GM12878 (cell line): ENCODE results near the gene PRKAB2. TPM values are rescaled to one million over a fixed set of nuclear protein-coding genes. Genes with fewer than 3 reads are reported as not detected.
A peak's percentile ranks its signal among the peaks of the same experiment; 100 is the strongest.

ENCODE experiments used
- BCL3 ChIP-seq: IDR thresholded peaks from 2 replicates; pipeline ENCODE4 v1.6.1; 2011; ENCODE audit warnings: borderline replicate concordance, low read depth, mild to moderate bottlenecking, moderate library complexity, low read length; ENCODE audit not compliant: insufficient read depth, poor library complexity, severe bottlenecking
- BMI1 ChIP-seq: fragments of 450-650 bp; IDR thresholded peaks from 2 replicates; pipeline ENCODE4 v1.6.1; 2016; ENCODE audit warnings: mild to moderate bottlenecking, moderate library complexity, borderline replicate concordance
- CHD4 ChIP-seq: fragments of 200-600 bp; sonication (generic); IDR thresholded peaks from 2 replicates; pipeline ENCODE4 v1.6.1; 2016; ENCODE audit warnings: mild to moderate bottlenecking
- EED ChIP-seq: sonication (generic); IDR thresholded peaks from 2 replicates; pipeline ENCODE4 v1.6.1; 2016; ENCODE audit warnings: antibody characterized with exemption, low read depth
- HCFC1 ChIP-seq: fragments of 150-350 bp; IDR thresholded peaks from 2 replicates; pipeline ENCODE4 v1.6.1; 2014; ENCODE audit warnings: low read length
- HDAC2 ChIP-seq: fragments of 200-600 bp; sonication (generic); IDR thresholded peaks from 2 replicates; pipeline ENCODE4 v1.6.1; 2017
- IKZF1 ChIP-seq: fragments of 450-650 bp; conservative IDR thresholded peaks from 2 replicates; pipeline ENCODE4 v1.6.1; 2017; ENCODE audit warnings: antibody characterized with exemption, mild to moderate bottlenecking
- MEF2B ChIP-seq: fragments of 450-650 bp; IDR thresholded peaks from 2 replicates; pipeline ENCODE4 v1.6.1; 2018; ENCODE audit warnings: mild to moderate bottlenecking, moderate library complexity; ENCODE audit not compliant: partially characterized antibody, poor library complexity, severe bottlenecking
- MTA2 ChIP-seq: fragments of 450-650 bp; IDR thresholded peaks from 2 replicates; pipeline ENCODE4 v1.6.1; 2016; ENCODE audit warnings: low read depth, mild to moderate bottlenecking, moderate library complexity
- NKRF ChIP-seq: fragments of 450-650 bp; conservative IDR thresholded peaks from 2 replicates; pipeline ENCODE4 v1.6.1; 2017; ENCODE audit warnings: mild to moderate bottlenecking, moderate library complexity
- NR2C1 ChIP-seq: fragments of 450-650 bp; IDR thresholded peaks from 2 replicates; pipeline ENCODE4 v1.6.1; 2017; ENCODE audit warnings: antibody characterized with exemption, mild to moderate bottlenecking, moderate library complexity
- NR2F1 ChIP-seq: fragments of 450-650 bp; conservative IDR thresholded peaks from 2 replicates; pipeline ENCODE4 v1.6.1; 2017; ENCODE audit warnings: mild to moderate bottlenecking
- PRDM15 ChIP-seq: fragments of 450-650 bp; formaldehyde crosslinking; IDR thresholded peaks from 2 replicates; pipeline ENCODE4 v1.4.0; 2020; ENCODE audit warnings: mild to moderate bottlenecking, moderate library complexity
- RFX5 ChIP-seq: IDR thresholded peaks from 2 replicates; pipeline ENCODE4 v1.6.1; 2011; ENCODE audit warnings: low read depth, low read length, improper control_type of control experiment
- SMAD1 ChIP-seq: fragments of 450-650 bp; IDR thresholded peaks from 2 replicates; pipeline ENCODE4 v1.6.1; 2018; ENCODE audit warnings: mild to moderate bottlenecking, low read depth; ENCODE audit not compliant: partially characterized antibody
- SRF ChIP-seq, 2 experiments: IDR thresholded peaks; 2 replicates each; pipeline ENCODE4 v1.6.1; 2011; ENCODE audit warnings: low read depth in 2 of 2, low read length in 2 of 2, mild to moderate bottlenecking in 1 of 2, moderate library complexity in 1 of 2
- ZBTB11 ChIP-seq: fragments of 450-650 bp; formaldehyde crosslinking; IDR thresholded peaks from 2 replicates; pipeline ENCODE4 v1.5.0; 2022; ENCODE audit warnings: mild to moderate bottlenecking, missing genetic modification characterization
- ZNF622 ChIP-seq: fragments of 450-650 bp; IDR thresholded peaks from 2 replicates; pipeline ENCODE4 v1.6.1; 2017; ENCODE audit warnings: mild to moderate bottlenecking, inconsistent platforms
- polyA plus RNA-seq, 11 experiments: library from polyadenylated mRNA; depleted of rRNA in 4 of 11; unstranded in 6 of 11; stranded (reverse) in 5 of 11; fragments of >200 nt; fragmentation: Nextera tagmentation in 4 of 11; fragmentation: Illumina TruSeq in 1 of 11; extraction: Ambion mirVana in 4 of 11; extraction: Trizol in 1 of 11; gene quantifications; 1 replicate in 1 of 11; 2 replicates in 10 of 11; pipeline versions ENCODE4 v1.2.1 to v1.2.3, GENCODE V29; 2011 to 2016; ENCODE audit warnings: inconsistent platforms in 2 of 11, missing spikeins in 2 of 11, low read depth in 1 of 11
- total RNA-seq, 4 experiments: library from RNA; depleted of rRNA in 3 of 4; stranded (reverse); fragments of >200 nt in 3 of 4; fragmentation: Illumina TruSeq in 1 of 4; extraction: Trizol in 1 of 4; gene quantifications; 2 replicates each; pipeline versions ENCODE4 v1.2.1 to v1.2.3, GENCODE V29; 2013 to 2021

The PRKAB2 gene
- total and polyA plus RNA-seq, 10 of the 15 experiments (the other 5 are each of a cell fraction or from before 2014, with no cell fraction given): 2.2 to 26.4 (median 6.7) TPM

GRCh38 chr1:147172168-147173016 is at the start of gene PRKAB2 (continued):
- no peak for TF ChIP-seq ZNF622
- no peak for TF ChIP-seq SMAD1
- TF ChIP-seq MEF2B: peak; percentile 39
- peak; percentile 71 to 92; a peak in 3 of 4 replicates for TF ChIP-seq SRF (IDR thresholded peaks at IDR 0.05; ENCODE audit: low read depth in 2 of 2, low read length in 2 of 2)
- no peak for TF ChIP-seq PRDM15
- TF ChIP-seq RFX5: peak; percentile 26; the same call in 1 of the 2 replicates
- peak; percentile 74 for TF ChIP-seq EED
- TF ChIP-seq NR2F1: peak; percentile 71
- no peak for TF ChIP-seq BMI1
- peak; percentile 71 for TF ChIP-seq NR2C1
- TF ChIP-seq BCL3: peak; percentile 73
- TF ChIP-seq HCFC1: peak; percentile 65
- TF ChIP-seq MTA2: peak; percentile 6; the same call in 1 of the 2 replicates
- no peak for TF ChIP-seq HDAC2
- TF ChIP-seq ZBTB11 (CRISPR knock-in tag): no peak
- TF ChIP-seq NKRF: no peak; the same call in none of the 2 replicates
- TF ChIP-seq CHD4: no peak
- peak; percentile 95 for TF ChIP-seq IKZF1
